ENCODE data around the gene AGBL4.
"Not testable (repeated sequence)": the region's sequence is repeated elsewhere in the genome, so short reads cannot be mapped to it uniquely, and the experiment has no call there.

The AGBL4 gene

GRCh38 chr1:49424782-49425181 is 599.0 kb downstream of the AGBL4 start:
- no peak for DNase-seq

- no peak for DNase-seq
Measured at GRCh38 chr1:49416758-49417157, 607.0 kb downstream of the AGBL4 start.

- DNase-seq = no peak
Measured at GRCh38 chr1:49408346-49408745, 615.4 kb downstream of the AGBL4 start.

DNA sequence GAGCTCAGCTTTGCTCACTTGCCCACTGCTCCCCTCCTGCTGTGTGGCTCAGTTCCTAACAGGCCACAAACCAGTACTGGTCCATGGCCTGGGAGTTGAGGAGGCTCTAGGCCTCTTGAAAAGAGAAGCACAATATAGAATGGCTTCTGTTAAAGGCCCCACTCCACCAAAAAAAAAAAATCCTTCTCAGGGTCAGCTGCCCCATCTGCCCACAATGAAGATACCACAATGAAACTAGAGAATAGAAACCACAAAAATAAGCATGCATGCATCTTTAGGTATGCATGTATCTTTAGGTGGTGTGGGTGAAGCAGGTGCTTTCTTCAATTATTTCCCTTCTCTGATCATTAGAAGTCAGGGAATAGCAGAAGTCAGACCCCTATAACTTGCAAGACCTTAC is 626.7 kb downstream of the AGBL4 start:
- no peak for DNase-seq

DNA sequence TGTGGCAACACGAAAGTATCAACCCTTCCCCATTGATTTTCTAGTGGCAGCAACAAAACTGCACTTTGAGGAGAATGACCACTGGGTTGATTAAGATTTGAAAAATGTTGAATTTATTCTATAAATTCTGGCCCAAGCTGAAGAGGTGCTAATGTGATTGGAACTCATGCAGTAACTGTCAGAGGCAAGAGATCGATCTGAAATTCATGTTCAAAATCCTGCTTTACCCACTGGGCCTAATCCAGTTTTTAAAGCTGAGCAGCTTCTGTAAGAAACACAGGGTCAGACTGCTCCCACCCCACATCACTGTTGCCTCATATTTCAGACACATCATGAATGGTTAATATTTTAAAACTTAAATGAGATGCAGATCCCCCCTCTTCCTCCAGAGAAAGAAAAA is 629.6 kb downstream of the AGBL4 start:
- no peak for DNase-seq

- no peak for DNase-seq
Measured at GRCh38 chr1:49389699-49390098, 634.1 kb downstream of the AGBL4 start.

- DNase-seq = no peak
Measured at GRCh38 chr1:49364676-49365075, 659.1 kb downstream of the AGBL4 start.

- DNase-seq = no peak
Measured at GRCh38 chr1:49363628-49364027, 660.1 kb downstream of the AGBL4 start.

GRCh38 chr1:49358036-49358435 is 665.7 kb downstream of the AGBL4 start:
- no peak for DNase-seq

DNA sequence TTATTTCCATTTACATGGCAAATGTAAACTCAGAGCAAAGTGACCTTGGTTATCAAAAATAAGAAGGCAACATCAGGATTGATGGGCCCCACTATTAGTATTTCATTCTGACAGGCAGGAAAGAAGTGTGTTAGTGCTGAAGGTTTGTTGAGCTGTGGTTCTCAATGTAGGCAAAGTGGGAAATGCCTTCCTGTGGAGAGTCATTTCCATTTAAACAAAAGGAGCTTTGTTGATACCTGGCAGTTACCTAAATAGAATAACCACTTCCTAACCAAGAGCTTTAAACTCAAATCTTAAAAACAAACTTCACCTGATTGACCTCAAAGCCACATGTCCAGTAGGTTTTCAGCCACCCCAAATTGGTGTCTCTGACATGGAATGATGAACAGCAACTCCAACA is 667.2 kb downstream of the AGBL4 start:
- no peak for DNase-seq

DNA sequence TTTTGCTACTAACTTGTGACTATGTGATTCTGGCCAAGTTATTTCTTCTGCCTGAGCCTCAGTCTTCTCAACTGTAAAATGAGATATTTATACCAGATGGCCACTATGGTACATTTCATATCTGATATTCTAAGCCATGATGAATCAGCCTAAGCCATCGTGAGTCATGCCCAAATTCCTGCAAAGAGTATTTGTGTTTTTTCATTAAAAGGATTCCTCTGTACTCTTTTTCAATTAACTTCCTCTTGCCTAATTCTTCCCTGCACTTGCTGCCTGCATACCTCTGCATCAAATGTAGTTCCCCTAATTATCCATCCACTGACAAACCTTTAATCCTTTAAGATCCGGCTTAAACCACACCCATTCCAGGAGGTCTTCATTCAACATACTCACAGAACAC is 672.0 kb downstream of the AGBL4 start:
- DNase-seq = no peak

DNA sequence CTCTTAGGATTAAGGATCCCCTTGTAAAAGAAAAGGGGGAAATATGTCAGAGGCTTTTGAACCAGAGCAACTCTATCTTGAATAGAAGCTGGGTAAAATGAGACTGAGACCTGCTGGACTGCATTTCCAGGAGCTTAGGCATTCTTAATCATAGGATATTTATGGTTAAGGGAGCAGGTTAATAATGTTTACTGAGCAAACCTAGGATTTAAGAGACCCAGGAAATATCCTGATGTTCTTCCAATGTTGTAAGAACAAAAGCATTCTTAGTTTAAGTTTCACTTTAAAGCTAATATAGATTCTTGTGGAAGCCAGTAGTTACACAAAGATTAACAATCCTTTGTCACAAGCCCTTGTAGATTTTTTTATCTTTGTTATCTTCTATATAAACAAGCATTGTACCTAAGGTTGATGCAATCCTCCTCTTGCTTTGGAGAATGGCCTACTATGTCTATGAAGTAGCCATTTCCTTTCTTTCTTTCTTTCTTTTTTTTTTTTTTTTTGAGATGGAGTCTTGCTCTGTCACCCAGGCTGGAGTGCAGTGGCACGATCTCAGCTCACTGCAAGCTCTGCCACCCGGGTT is 676.9 kb downstream of the AGBL4 start:
- DNase-seq = no peak

- no peak for DNase-seq
Measured at GRCh38 chr1:49340576-49340975, 683.2 kb downstream of the AGBL4 start.

DNA sequence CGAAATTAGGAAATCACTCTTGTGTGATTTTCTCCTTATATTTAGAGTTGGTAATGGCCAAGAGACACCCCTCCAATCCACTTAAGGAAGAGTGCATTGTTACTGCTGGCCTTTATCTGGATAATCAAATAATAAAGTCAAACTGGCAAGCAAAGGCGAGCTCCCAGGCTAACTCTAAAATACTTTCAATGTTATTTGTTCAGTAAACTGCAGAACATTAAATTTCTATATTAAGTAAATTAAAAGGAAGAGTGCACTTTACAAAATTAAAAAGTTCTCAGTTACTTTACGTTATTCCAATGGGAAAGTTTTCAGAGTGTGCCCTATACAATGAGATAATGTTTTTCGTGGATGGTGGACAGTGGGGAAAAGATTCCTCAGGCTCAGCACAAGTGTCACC is 684.7 kb downstream of the AGBL4 start:
- DNase-seq = no peak

DNA sequence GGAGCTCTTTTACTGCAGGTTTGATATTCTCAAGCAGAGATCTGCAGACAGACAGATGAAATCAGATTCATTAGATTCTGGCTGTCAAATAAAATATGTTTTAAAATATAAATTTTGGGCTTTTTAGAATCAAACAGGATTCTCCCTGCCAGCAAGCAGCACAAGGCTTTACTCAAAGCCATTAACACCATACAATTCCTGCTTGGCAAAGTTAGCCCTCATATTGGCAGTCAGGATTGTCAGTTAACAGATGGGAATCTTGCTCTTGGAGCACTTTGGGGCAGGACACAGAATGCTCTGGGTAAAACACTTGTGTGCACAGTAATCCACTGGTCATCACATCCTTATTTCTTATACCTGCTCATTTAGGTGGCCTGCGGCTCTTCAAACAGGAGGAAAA is 686.5 kb downstream of the AGBL4 start:
- DNase-seq = no peak

- no peak for DNase-seq
Measured at GRCh38 chr1:49333906-49334305, 689.8 kb downstream of the AGBL4 start.

DNA sequence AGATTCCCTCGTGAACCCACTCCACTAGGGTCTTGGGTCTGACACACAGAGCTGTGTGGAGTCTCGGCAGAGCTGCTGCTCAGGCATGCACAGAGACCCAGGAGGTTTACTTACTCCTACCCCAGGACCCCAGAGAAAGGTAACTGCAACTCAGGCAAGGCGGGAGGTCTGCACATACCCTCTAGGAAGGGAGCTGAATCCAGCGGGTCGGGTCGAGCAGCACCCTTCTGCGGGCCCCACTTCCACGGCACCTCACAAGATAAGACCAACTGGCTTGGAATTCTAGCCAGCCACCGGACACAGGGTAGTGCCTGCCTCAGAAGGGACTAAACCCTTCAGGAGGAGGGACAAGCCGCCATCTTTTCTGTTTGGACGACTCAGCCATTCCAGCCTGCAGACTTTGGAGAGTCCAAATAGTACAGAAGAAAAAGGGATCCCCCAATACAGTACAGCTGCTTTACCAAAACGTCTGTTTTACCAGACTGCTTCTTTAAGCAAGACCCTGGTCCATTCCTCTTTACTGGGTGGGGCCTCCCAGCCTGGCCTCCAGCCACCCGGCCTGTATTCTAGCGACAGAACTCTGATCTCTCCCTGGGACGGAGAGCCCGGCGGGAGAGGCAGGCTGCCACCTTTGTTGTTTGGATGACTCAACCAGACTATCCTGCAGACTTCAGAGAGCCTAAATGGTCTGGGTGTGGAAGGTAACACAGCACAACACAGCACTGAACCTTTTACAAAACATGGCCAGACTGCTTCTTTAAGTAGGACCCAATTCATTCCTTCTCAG is 692.5 kb downstream of the AGBL4 start:
- DNase-seq = no peak

- no peak for DNase-seq
Measured at GRCh38 chr1:49323925-49324540, 699.7 kb downstream of the AGBL4 start.

DNA sequence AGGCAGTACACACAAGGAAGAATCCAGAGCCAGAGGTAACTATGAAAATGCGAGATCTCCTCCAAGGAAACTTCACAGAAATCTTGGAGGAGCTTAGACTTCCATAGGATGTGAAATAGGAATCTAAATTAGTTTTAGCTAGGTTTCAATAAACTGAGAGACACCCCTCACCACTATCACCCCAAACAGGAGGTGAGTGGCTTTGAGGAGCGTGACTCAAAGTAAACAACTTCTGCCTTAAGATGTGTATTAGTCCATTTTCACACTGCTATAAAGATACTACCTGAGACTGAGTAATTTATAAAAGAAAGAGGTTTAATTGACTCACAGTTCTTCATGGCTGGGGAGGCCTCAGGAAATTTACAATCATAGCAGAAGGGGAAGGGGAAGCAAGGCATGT is 703.3 kb downstream of the AGBL4 start:
- not testable (repeated sequence) for DNase-seq

GRCh38 chr1:49319426-49319963 is 704.3 kb downstream of the AGBL4 start:
- no peak for DNase-seq

DNA sequence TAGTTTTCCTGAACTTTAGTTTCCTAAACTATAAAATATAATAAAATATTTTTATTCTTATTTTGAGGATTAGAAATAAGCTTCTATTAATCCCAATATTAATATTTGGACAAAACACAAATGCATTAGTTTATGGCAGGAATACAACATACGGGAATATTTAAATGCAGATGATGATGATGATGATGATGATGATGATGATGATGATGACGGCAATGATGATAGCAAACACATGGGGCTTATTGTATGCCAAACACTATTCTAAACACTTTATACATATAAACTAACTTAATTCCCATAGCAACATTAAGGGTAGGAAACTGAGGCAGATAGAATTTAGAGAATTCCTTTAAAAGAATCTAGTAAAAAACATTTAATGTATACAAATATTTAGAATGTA is 705.5 kb downstream of the AGBL4 start:
- DNase-seq = no peak

- no peak for DNase-seq
Measured at GRCh38 chr1:49307457-49307856, 716.3 kb downstream of the AGBL4 start.

DNA sequence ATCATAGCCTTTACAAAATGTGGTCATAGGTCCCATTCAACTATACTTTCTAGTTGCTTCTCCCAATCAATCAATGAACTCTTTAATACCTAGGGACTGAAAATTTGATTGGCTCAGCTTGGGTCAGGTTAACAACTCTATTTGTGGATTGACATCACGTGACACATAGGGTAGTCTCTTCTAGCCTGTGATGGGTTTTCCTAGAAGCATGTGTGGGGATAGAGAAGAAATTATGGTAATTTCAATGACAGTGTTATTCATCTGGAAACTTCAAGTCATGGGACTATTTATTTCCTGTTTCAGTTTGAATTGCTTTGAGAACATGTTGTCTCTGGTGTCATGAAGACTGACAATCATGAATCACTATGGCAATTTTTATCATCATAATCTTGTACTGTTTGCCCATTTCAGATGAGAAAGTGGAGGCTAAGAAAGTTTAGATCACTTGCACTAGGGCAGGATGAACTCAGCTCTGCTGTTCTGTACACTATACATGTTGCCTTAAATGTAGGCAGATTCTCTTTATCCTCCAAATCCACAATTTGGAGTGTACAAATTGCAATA is 717.2 kb downstream of the AGBL4 start:
- DNase-seq = no peak

DNA sequence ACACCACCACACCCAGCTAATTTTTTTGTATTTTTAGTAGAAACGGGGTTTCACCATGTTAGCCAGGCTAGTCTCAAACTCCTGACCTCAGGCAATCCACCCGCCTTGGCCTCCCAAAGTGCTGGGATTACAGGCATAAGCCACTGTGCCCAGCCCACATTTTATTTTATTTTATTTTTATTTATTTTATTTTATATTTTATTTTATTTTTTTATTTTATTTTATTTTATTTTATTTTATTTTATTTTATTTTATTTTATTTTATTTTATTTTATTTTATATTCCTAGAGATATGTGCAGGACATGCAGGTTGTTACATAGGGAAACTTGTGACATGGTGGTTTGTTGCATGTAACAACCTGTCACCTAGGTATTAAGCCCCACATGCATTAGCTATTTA is 721.4 kb downstream of the AGBL4 start:
- DNase-seq = not testable (repeated sequence)
